ENCODE results near the gene TNS3.

TNS3 gene

DNA sequence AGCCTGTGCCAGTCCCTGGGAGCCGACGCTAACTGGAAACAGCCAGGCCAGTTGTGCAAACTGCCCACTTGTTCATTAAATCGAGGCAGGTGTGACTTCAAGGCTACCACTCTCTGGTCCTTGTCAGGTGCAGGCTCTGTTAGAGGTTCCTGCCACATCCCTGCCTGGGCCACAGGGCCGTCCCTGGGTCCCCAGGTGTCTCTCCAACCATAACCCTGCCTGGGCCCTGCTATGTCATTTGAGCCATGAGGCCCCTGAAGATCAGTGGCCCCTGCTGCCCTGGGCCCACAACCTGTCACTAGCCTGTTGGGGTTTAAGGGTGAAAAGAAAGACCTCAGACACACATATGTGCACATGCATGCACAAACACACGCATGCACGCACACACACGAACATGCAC is 326.9 kb downstream of the TNS3 start:
- Mint-ChIP-seq H3K9me3 (no peaks in the 10 kb centered on the region), H3K27ac (no peak overlapping the region), H3K27me3 (peaks cover 31% of the 10 kb centered on the region), H3K4me1 (peaks cover 6% of the 10 kb centered on the region), H3K4me3 (no peak overlapping the region), H3K36me3 (no peaks in the 10 kb centered on the region)
- CTCF ChIA-PET = interaction anchor here (0.8 kb wide), 1 partner anchor 1333 kb away, joined by 3 read pairs; no protein-coding TSS in a partner anchor
- DNase-seq = no peak

DNA sequence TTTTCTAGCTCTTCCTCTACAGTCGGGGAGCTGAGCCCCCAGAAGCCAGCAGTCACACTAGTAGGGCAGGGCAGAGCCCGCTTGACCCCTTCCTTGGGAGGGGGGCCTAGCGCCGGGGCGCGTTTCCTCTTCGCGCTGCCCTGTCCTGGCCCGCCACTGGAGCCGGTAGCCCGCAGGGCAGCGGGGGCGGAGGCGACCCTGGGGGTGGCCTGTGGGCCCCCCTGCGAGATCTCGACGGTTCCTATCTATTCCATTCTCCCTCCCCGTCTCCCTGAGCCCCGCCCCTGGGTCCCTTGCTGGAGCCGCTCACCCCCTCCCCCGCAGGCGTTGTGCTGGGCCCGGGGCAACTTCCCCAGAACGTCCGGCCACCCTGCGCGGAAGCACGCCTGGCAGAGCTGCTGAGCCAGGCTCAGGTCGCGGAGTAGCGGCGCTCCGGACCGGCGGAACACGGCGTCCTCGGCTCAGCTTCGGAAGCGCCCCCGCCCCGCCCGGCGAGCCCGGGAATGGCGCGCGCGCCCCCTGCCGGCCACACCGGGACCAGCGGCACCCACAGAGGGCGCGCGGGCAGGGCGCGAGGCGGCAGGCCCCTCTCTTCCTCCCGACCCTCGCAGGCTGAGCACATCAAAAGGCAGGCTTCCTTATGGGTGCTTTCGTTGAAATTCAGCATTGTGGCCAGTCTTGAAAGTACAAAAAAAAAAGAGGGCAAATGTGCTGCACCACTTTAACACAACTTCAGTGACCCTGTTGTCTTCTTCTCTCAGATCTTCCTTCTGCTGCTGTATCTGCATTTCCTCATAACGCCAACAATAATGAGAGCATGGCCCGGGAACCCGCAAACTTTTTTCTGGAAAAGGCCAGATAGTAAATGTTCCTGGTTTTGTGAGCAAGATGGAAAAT is 327.6 kb downstream of the TNS3 start:
- CTCF ChIA-PET = interaction anchor here (0.9 to 2.7 kb wide), 6 partner anchors 10 to 1331 kb away, joined by 3 to 10 read pairs (median 4); no protein-coding TSS in a partner anchor

DNA sequence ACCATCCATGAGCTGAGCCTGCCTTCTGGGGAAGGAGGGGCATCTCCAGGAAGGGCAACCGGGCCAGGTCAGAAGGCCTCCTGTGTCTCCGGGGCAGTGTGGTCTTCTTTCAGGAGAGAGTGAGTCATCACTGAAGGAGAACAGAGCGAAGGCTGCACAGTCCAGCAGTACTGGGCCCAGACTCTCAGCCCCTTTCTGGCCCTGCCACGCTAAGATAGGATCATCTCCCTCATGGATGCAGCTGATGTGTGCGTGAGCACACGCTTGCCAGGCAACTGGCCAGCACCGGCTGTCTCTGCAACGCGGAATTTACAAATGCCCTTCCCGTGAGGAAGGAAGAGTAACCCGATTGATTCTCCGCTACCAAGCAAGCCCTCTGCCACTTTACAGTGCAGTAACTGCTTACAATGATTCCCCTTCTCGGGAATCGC is 328.2 kb downstream of the TNS3 start:
- Mint-ChIP-seq H3K4me1 (peaks cover 6% of the 10 kb centered on the region), H3K27me3 (peaks cover 27% of the 10 kb centered on the region), H3K36me3 (no peaks in the 10 kb centered on the region), H3K4me3 (no peak overlapping the region), H3K9me3 (no peaks in the 10 kb centered on the region), H3K27ac (no peak overlapping the region)
- DNase-seq = no peak
- CTCF ChIA-PET = interaction anchor here (0.9 to 2.7 kb wide), 6 partner anchors 9 to 1331 kb away, joined by 3 to 10 read pairs (median 4); no protein-coding TSS in a partner anchor

More for the DNA sequence above, 327.6 kb downstream of the TNS3 start:
- Mint-ChIP-seq H3K4me3 (peak overlapping the region; percentile 43), H3K4me1 (peaks cover 6% of the 10 kb centered on the region), H3K27ac (no peak overlapping the region), H3K27me3 (peaks cover 27% of the 10 kb centered on the region), H3K36me3 (no peaks in the 10 kb centered on the region), H3K9me3 (no peaks in the 10 kb centered on the region)
- DNase-seq = peak; percentile 61

DNA sequence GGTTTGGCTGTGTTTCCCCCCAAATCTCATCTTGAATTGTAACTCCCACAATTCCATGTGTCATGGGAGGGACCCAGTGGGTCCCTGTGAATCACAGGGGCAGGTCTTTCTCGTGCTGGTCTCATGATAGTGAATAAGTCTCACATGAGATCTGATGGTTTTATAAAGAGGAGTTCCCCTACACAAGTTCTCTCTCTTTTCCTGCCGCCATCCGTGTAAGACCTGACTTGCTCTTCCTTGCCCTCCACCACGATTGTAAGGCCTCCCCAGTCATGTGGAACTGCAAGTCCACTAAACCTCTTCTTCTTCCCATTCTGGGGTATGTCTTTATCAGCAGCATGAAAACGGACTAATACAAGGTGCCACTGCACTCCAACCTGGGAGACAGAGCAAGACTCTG is 329.2 kb downstream of the TNS3 start:
- DNase-seq = no peak
- Mint-ChIP-seq H3K27me3 (peaks cover 27% of the 10 kb centered on the region), H3K27ac (peak overlapping the region; percentile 43), H3K4me1 (peaks cover 6% of the 10 kb centered on the region), H3K4me3 (no peak overlapping the region), H3K9me3 (no peaks in the 10 kb centered on the region), H3K36me3 (no peaks in the 10 kb centered on the region)
- CTCF ChIA-PET = interaction anchor here (2.7 kb wide), 1 partner anchor 1330 kb away, joined by 10 read pairs; no protein-coding TSS in a partner anchor

DNA sequence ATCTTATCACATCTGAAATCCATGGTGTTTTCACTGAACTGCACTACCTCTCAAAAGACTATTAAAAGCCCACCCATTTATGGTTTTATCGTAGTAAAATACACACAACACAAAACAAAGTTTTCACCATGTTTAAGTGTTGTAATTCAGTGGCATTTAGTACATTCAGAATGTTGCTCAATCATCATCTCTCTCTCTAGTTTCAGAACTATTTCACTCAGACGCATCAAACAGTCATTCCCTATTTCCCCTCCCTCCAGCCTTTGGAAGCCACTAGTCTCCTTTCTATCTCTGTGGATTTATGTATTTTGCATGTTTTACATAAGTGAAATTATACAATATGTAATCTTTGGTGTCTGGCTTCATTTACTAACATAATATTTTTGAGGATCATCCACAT is 332.6 kb downstream of the TNS3 start:
- peaks cover 3% of the 10 kb centered on the region for H3K4me1 Mint-ChIP-seq
- no peak overlapping the region for H3K4me3 Mint-ChIP-seq
- no peak overlapping the region for H3K27ac Mint-ChIP-seq
- DNase-seq = no peak
- H3K36me3 Mint-ChIP-seq = no peaks in the 10 kb centered on the region
- H3K9me3 Mint-ChIP-seq = no peaks in the 10 kb centered on the region
- H3K27me3 Mint-ChIP-seq = peaks cover 12% of the 10 kb centered on the region
- CTCF ChIA-PET = no interaction called here

DNA sequence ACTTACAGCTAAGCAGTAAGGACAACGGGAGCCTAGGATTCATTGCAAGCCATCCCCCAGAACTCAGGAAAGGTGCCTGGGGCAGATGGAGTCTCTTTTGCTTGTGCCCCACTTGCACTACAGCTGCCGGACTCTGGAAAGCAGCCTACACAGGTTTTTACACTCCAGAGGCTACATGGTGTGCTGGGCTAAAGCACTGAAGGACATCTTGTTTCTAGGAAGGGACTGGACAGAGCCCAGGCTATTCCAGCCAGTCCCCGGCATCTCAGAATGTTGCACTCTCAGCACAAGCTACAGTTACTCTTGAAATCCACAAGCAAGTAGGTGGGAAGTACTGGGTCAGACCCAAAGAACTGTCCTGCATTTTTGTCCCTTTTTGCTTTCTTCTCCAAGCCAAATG is 333.1 kb downstream of the TNS3 start:
- Mint-ChIP-seq H3K4me3 (no peak overlapping the region), H3K36me3 (no peaks in the 10 kb centered on the region), H3K9me3 (no peaks in the 10 kb centered on the region), H3K27me3 (peaks cover 7% of the 10 kb centered on the region), H3K4me1 (peaks cover 1% of the 10 kb centered on the region), H3K27ac (no peak overlapping the region)
- DNase-seq = no peak
- CTCF ChIA-PET = no interaction called here

DNA sequence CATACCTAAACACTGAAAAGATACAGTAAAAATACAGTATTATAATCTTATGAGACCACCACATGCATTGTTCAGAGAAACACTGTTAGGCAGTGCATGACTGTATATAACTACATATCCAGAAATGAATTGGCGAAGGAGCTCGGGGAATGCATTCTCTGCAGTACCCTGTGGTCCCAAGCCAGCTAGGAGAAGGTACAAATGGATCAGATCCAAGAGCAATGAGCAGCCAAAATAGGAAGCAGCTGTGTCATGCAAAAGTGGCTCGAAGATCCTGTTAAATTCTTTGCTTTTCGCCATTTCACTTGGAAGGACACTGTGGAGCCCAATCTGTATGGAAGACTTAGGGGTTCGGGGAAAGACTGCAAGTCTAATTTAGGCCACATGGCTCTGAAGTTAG is 334.8 kb downstream of the TNS3 start:
- Mint-ChIP-seq H3K4me3 (no peak overlapping the region), H3K36me3 (no peaks in the 10 kb centered on the region), H3K4me1 (no peaks in the 10 kb centered on the region), H3K27me3 (no peaks in the 10 kb centered on the region), H3K27ac (no peak overlapping the region), H3K9me3 (no peaks in the 10 kb centered on the region)
- DNase-seq = no peak
- CTCF ChIA-PET = no interaction called here

DNA sequence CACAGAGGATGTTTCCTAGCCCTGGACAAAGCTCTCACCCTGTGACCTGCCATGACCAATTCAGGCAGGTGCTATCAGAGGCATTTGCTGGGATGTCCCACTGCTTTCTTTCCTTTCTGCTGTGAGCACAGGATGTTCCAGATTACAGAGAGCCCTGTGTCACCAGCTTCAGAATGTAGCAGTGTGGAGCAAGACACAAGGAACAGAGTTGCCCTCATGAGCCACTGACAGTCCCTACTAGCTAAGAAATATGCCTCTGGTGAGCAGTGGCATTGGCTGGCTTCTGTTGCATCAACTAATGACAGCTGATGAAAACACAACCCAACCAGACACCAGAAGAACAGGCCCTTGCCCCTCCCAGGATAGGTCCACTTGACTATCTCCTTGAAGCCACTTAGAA is 337.2 kb downstream of the TNS3 start:
- no peak overlapping the region for H3K4me3 Mint-ChIP-seq
- H3K36me3 Mint-ChIP-seq = no peaks in the 10 kb centered on the region
- CTCF ChIA-PET = interaction anchor here (1.1 kb wide), 1 partner anchor 9 kb away, joined by 3 read pairs; no protein-coding TSS in a partner anchor
- no peaks in the 10 kb centered on the region for H3K27me3 Mint-ChIP-seq
- no peak overlapping the region for H3K27ac Mint-ChIP-seq
- H3K9me3 Mint-ChIP-seq = no peaks in the 10 kb centered on the region
- DNase-seq = no peak
- no peaks in the 10 kb centered on the region for H3K4me1 Mint-ChIP-seq

DNA sequence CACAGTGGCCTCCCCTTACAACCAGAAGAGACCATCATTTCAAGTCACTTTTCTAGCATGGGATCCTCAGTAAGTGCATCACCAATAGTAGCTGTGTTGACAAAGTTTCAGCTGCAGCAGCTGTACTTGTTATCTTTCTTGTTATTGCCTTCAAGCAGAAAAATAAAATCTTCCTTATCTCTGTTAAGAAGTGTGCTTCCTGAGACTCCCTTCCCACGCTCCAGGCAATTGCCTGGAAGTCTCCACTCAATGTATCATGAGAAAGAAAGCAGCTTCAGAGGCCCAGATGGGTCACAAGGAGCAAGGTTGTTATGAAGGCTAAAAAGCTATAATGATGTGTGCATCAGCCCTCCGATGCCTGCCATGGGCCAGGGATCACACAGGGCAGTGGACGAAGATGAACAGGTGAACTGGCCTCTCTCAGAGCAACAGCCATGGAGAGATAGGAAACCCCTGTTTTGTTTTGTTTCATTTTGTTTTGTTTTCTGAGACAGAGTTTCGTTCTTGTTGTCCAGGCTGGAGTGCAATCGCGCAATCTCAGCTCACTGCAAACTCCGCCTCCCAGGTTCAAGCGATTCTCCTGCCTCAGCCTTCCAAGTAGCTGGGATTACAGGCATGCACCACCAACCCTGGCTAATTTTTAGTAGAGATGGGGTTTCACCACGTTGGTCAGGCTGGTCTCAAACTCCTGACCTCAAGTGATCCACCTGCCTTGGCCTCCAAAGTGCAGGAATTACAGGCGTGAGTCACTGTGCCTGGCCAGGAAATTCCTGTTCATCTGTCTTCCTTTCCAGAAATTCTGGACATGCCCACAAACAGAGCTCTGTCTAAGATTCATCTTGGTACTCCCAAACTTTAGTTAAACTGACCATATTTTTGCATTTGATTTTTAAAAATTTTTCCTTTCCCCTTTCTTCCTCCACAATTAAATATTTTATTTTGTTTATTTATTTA is 340.5 kb downstream of the TNS3 start:
- CTCF ChIA-PET = no interaction called here
- no peaks in the 10 kb centered on the region for H3K9me3 Mint-ChIP-seq
- no peaks in the 10 kb centered on the region for H3K27me3 Mint-ChIP-seq
- no peak overlapping the region for H3K27ac Mint-ChIP-seq
- no peaks in the 10 kb centered on the region for H3K4me1 Mint-ChIP-seq
- H3K4me3 Mint-ChIP-seq = no peak overlapping the region
- H3K36me3 Mint-ChIP-seq = no peaks in the 10 kb centered on the region
- no peak for DNase-seq

DNA sequence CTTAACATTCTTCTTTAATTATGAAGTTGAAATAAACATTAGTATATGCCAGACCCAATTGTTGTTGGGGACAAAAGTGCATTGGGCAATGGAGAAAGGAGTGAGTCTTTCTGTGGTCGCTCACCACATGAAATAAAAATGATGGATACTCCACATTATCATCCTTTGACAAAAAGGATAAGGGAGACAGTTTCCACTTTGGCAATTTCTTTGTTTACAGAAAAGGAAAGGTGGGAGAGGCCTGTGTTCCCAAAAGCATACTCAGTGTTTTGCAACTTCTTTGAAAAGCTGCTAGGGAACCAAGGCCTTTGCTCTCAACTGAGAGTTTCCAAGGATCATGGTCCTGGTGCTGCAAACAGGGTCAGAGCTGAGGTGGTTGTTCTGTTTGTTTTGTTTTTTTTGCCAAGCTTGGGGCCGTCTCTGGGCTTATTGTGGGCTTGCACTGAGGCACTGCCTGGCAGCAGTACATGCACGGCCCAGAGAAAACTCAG is 341.9 kb downstream of the TNS3 start:
- Mint-ChIP-seq H3K36me3 (no peaks in the 10 kb centered on the region), H3K4me1 (no peaks in the 10 kb centered on the region), H3K4me3 (no peak overlapping the region), H3K27me3 (no peaks in the 10 kb centered on the region), H3K27ac (no peak overlapping the region), H3K9me3 (no peaks in the 10 kb centered on the region)
- DNase-seq = no peak
- CTCF ChIA-PET = no interaction called here

DNA sequence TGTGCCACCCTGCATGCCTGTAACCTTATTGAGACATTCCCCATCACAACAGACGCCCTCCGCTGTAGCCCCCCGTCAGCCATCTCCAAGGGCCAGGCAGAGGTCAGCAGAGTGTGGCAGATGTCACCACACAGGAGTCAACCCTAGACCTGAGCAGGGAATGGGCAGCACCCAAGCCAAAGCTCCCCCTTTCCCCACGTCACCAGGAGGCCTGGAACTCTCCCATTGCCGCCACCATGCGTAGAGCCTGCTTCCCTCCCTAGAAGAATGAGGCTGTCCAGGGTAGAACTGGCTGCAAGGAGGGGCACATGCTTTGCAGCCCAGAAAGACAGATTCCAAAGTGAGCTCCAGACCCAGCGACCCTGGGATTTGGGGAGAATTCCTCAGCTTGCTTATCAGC is 342.9 kb downstream of the TNS3 start:
- CTCF ChIA-PET = no interaction called here
- no peak overlapping the region for H3K4me3 Mint-ChIP-seq
- H3K27me3 Mint-ChIP-seq = no peaks in the 10 kb centered on the region
- DNase-seq = no peak
- no peak overlapping the region for H3K27ac Mint-ChIP-seq
- no peaks in the 10 kb centered on the region for H3K9me3 Mint-ChIP-seq
- H3K4me1 Mint-ChIP-seq = no peaks in the 10 kb centered on the region
- no peaks in the 10 kb centered on the region for H3K36me3 Mint-ChIP-seq

DNA sequence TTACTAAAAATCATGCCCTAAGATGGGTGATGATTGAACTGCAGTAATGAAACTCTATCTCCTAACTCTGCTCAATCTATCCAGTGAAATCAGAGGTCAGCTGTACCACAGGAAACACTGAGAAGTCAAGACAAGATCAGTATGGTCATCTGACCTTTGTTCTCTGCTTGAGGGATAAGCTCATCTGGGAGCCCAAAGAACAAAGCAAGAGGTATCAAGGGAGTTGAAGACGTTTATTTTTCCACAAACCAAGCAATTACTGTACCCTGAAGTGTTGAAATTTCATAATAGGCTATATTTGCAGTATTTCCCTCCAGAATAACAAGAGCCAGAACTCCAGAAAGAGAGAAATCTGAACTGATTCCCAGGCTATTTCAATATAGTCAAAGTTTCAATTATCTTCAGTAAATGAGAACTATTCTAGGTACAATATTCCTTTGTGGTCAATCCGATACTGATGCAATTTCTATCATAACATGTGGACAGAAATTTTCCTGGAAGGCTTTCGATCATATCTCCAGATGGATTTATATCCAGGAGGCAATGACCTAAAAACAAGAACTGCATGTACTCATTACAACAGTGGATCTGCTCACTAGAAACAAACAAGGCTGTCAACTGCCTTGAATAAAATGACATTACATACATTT is 345.3 kb downstream of the TNS3 start:
- Mint-ChIP-seq H3K36me3 (no peaks in the 10 kb centered on the region), H3K9me3 (no peaks in the 10 kb centered on the region), H3K27me3 (no peaks in the 10 kb centered on the region), H3K4me3 (no peak overlapping the region), H3K4me1 (no peaks in the 10 kb centered on the region), H3K27ac (no peak overlapping the region)
- CTCF ChIA-PET = no interaction called here
- DNase-seq = no peak

DNA sequence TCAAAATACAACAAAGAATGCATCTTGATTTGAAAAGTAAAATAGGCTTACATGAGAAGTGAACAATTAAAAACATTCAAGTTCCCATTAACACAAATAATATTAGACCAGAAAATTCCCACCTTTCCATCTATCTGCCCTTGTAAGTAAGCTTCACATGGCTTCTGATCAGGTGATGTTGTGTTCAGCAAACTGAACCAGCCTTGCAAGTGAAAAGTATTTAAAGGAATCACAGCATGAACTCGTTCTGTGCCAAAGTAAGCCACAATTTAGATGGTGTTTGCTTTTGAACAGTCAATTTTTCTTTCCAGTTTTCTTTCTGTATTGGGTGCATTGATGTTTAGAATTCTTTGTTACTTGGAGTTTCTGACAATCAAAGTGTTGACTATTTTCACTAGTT is 347.9 kb downstream of the TNS3 start:
- no peaks in the 10 kb centered on the region for H3K4me1 Mint-ChIP-seq
- H3K9me3 Mint-ChIP-seq = no peaks in the 10 kb centered on the region
- H3K36me3 Mint-ChIP-seq = no peaks in the 10 kb centered on the region
- H3K27ac Mint-ChIP-seq = no peak overlapping the region
- no peak for DNase-seq
- no peaks in the 10 kb centered on the region for H3K27me3 Mint-ChIP-seq
- H3K4me3 Mint-ChIP-seq = no peak overlapping the region
- CTCF ChIA-PET = no interaction called here
